GM12878 (cell line): ENCODE data around the gene SLC35B4. TPM values are rescaled to one million over a fixed set of nuclear protein-coding genes. Genes with fewer than 3 reads are reported as not detected.

ENCODE experiments used
- ATAC-seq: fragments of 200-7000 bp; cut with Tn5 transposase; 3 replicates; pipeline ENCODE4 v1.9.1; 2020; ENCODE audit warnings: mild to moderate bottlenecking, moderate library complexity
- BruUV-seq: library from RNA; stranded (reverse); fragments of 400-500 nt; replicated peaks from 2 replicates; lab custom pipeline; 2021; lab: Mats Ljungman, UMichigan
- CTCF ChIA-PET: fragments of 300-600 bp; sonication (Branson Sonifier 250); formaldehyde crosslinking; extraction: SDS; loops from one replicate; lab custom pipeline; 2021; ENCODE audit warnings: inconsistent platforms; lab: Yijun Ruan, JAX
- POLR2A ChIA-PET: fragments of 350-600 bp; formaldehyde crosslinking; extraction: SDS; loops from one replicate; lab custom pipeline; 2021; ENCODE audit warnings: inconsistent platforms; lab: Charles Lee
- RAD21 ChIA-PET: fragments of 300-600 bp; sonication (Branson Sonifier 250); formaldehyde crosslinking; loops from one replicate; lab custom pipeline; 2023; ENCODE audit warnings: antibody characterized with exemption; ENCODE audit not compliant: unreplicated experiment; lab: Charles Lee
- SMC1A ChIA-PET: fragments of 300-600 bp; sonication (Branson Sonifier 250); formaldehyde crosslinking; loops from one replicate; lab custom pipeline; 2023; ENCODE audit not compliant: unreplicated experiment, uncharacterized antibody; lab: Charles Lee
- DNase-seq: peaks from one replicate; pipeline ENCODE4 v3.0.0-alpha.2; 2011; ENCODE audit warnings: low read depth, low spot score
- FAIRE-seq: peaks from 3 replicates; lab custom pipeline; 2011; peaks lifted over from hg19 to GRCh38; lab: Jason Lieb, UNC
- H2AFZ ChIP-seq: 2 replicates; pipeline ENCODE4 v1.6.0; 2011; ENCODE audit warnings: low read depth, low read length, control low read depth; ENCODE audit not compliant: control insufficient read depth
- H3K27ac ChIP-seq: 2 replicates; pipeline ENCODE4 v1.5.1; 2011; ENCODE audit warnings: control low read depth; ENCODE audit not compliant: control insufficient read depth, insufficient read depth
- H3K27me3 ChIP-seq, 2 experiments: replicated peaks in 1 of 2; 2 replicates each; pipeline versions ENCODE4 v1.6.0 to v1.6.1; 2011; ENCODE audit warnings: low read length in 1 of 2; ENCODE audit not compliant: control insufficient read depth in 2 of 2, insufficient read depth in 2 of 2
- H3K36me3 ChIP-seq, 2 experiments: 2 replicates each; pipeline ENCODE4 v1.5.1; 2011; ENCODE audit warnings: low read length in 1 of 2; ENCODE audit not compliant: control insufficient read depth in 2 of 2, insufficient read depth in 2 of 2
- H3K4me1 ChIP-seq: 2 replicates; pipeline ENCODE4 v1.6.1; 2011; ENCODE audit warnings: mild to moderate bottlenecking, low read length, moderate library complexity, mixed read lengths; ENCODE audit not compliant: control insufficient read depth, insufficient read depth
- H3K4me2 ChIP-seq: 2 replicates; pipeline ENCODE4 v1.6.0; 2011; ENCODE audit warnings: control low read depth; ENCODE audit not compliant: control insufficient read depth, insufficient read depth
- H3K4me3 ChIP-seq: fragments of 200-600 bp; sonication (generic); 2 replicates; pipeline ENCODE4 v1.5.1; 2016
- H3K79me2 ChIP-seq: 2 replicates; pipeline ENCODE4 v1.6.0; 2011; ENCODE audit warnings: low read length; ENCODE audit not compliant: control insufficient read depth, insufficient read depth
- H3K9ac ChIP-seq: 2 replicates; pipeline ENCODE4 v1.8.0; 2011; ENCODE audit warnings: low read length, control low read depth, mixed read lengths; ENCODE audit not compliant: control insufficient read depth, insufficient read depth
- H3K9me3 ChIP-seq: replicated peaks from 3 replicates; pipeline ENCODE4 v1.5.1; 2011; ENCODE audit warnings: mild to moderate bottlenecking, low read length; ENCODE audit not compliant: control insufficient read depth, insufficient read depth
- H4K20me1 ChIP-seq: 2 replicates; pipeline ENCODE4 v1.6.0; 2011; ENCODE audit not compliant: control insufficient read depth, insufficient read depth
- ATF3 ChIP-seq: IDR thresholded peaks from 2 replicates; pipeline ENCODE4 v1.6.1; 2011; ENCODE audit warnings: low read depth, mild to moderate bottlenecking, low read length, moderate library complexity, borderline replicate concordance; ENCODE audit errors: extremely low read depth
- EP300 ChIP-seq, 2 experiments: fragments of 150-350 bp in 1 of 2; IDR thresholded peaks; 2 replicates each; pipeline ENCODE4 v1.6.1; 2011 to 2012; ENCODE audit warnings: low read depth in 2 of 2, low read length in 2 of 2, borderline replicate concordance in 1 of 2, improper control_type of control experiment in 1 of 2, inconsistent platforms in 1 of 2; ENCODE audit not compliant: control insufficient read depth in 1 of 2
- FOXK2 ChIP-seq: fragments of 450-650 bp; IDR thresholded peaks from 2 replicates; pipeline ENCODE4 v1.6.1; 2017; ENCODE audit warnings: mild to moderate bottlenecking, moderate library complexity
- MLLT1 ChIP-seq: fragments of 450-650 bp; IDR thresholded peaks from 2 replicates; pipeline ENCODE4 v1.6.1; 2016; ENCODE audit warnings: mild to moderate bottlenecking
- MTA2 ChIP-seq: fragments of 450-650 bp; IDR thresholded peaks from 2 replicates; pipeline ENCODE4 v1.6.1; 2016; ENCODE audit warnings: low read depth, mild to moderate bottlenecking, moderate library complexity
- PKNOX1 ChIP-seq: fragments of 450-650 bp; IDR thresholded peaks from 2 replicates; pipeline ENCODE4 v1.6.1; 2016; ENCODE audit warnings: mild to moderate bottlenecking
- POLR2AphosphoS5 ChIP-seq: IDR thresholded peaks from 2 replicates; pipeline ENCODE4 v1.6.1; 2011; ENCODE audit warnings: mild to moderate bottlenecking, low read length, inconsistent platforms
- RAD21 ChIP-seq: IDR thresholded peaks from 2 replicates; pipeline ENCODE4 v1.6.1; 2011; ENCODE audit warnings: mild to moderate bottlenecking, low read depth, low read length, moderate library complexity; ENCODE audit not compliant: insufficient read depth
- RCOR1 ChIP-seq: conservative IDR thresholded peaks from 2 replicates; pipeline ENCODE4 v1.6.1; 2012; ENCODE audit warnings: low read depth, low read length, improper control_type of control experiment
- REST ChIP-seq: IDR thresholded peaks from 2 replicates; pipeline ENCODE4 v1.6.1; 2012; ENCODE audit warnings: mild to moderate bottlenecking, low read depth, low read length
- SMAD1 ChIP-seq: fragments of 450-650 bp; IDR thresholded peaks from 2 replicates; pipeline ENCODE4 v1.6.1; 2018; ENCODE audit warnings: mild to moderate bottlenecking, low read depth; ENCODE audit not compliant: partially characterized antibody
- TCF3 ChIP-seq: IDR thresholded peaks from 2 replicates; pipeline ENCODE4 v1.6.1; 2012; ENCODE audit warnings: low read depth, mild to moderate bottlenecking, low read length, borderline replicate concordance; ENCODE audit not compliant: insufficient read depth
- WGBS: methylation state at CpG from one replicate; pipeline ENCODE4 v1.1.6; 2016; ENCODE audit warnings: low lambda C conversion rate; ENCODE audit not compliant: insufficient replicate concordance, insufficient coverage; ENCODE audit errors: missing lambda C conversion rate; 5-methylcytosine and 5-hydroxymethylcytosine counted together
- in situ Hi-C: fragments of 300-500 bp; cut with MboI; formaldehyde crosslinking; loops from 9 replicates; pipeline ENCODE4 v1.14.3; 2018; ENCODE audit warnings: mixed read lengths
- intact Hi-C: fragments of 100-400 bp; cut with micrococcal nuclease; formaldehyde crosslinking; loops from one replicate; pipeline ENCODE4 v1.14.2; 2022; ENCODE audit not compliant: unreplicated experiment
- polyA plus RNA-seq, 11 experiments: library from polyadenylated mRNA; depleted of rRNA in 4 of 11; unstranded in 6 of 11; stranded (reverse) in 5 of 11; fragments of >200 nt; fragmentation: Nextera tagmentation in 4 of 11; fragmentation: Illumina TruSeq in 1 of 11; extraction: Ambion mirVana in 4 of 11; extraction: Trizol in 1 of 11; gene quantifications; 1 replicate in 1 of 11; 2 replicates in 10 of 11; pipeline versions ENCODE4 v1.2.1 to v1.2.3, GENCODE V29; 2011 to 2016; ENCODE audit warnings: inconsistent platforms in 2 of 11, missing spikeins in 2 of 11, low read depth in 1 of 11
- total RNA-seq, 4 experiments: library from RNA; depleted of rRNA in 3 of 4; stranded (reverse); fragments of >200 nt in 3 of 4; fragmentation: Illumina TruSeq in 1 of 4; extraction: Trizol in 1 of 4; gene quantifications; 2 replicates each; pipeline versions ENCODE4 v1.2.1 to v1.2.3, GENCODE V29; 2013 to 2021

SLC35B4 gene
- total and polyA plus RNA-seq, 10 of the 15 experiments (the other 5 are each of a cell fraction or from before 2014, with no cell fraction given): 3.6 to 23.9 (median 14.0) TPM

GRCh38 chr7:134307320-134307719, 9.4 kb downstream of the SLC35B4 start (continued):
- no peak for TF ChIP-seq REST
- no peak for TF ChIP-seq RCOR1
- TF ChIP-seq FOXK2: no peak
- no peak for TF ChIP-seq MLLT1
- TF ChIP-seq, all 136 proteins: peak for 0

DNA sequence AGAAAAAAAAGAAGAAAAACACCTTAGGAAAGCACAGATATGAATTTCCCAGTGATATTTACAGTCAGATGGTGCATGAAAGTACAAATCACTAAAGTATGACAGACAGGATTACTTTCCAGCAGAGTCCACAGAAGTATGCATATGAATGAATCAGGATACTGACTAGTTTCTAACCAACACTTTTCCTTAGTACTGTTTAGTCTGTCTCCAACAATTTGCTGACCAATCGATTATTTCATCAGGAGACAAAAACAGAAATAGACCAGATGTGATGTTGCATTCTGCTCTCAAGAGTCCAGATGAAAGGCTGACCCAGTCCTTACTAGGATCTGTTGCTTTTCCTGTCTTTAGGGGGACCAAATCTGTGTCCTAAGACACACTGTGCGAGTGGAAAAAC, 14.6 kb downstream of the SLC35B4 start:
- in situ Hi-C loops: no loop called here
- WGBS: 100% methylated on average over 2 of the region's 2 CpGs
- Histone ChIP-seq H3K4me2 (no peak overlapping the region), H2AFZ (no peak overlapping the region), H3K36me3 (peaks cover 0 to 7% of the 10 kb centered on the region in 2 experiments; a peak in 2 of 4 replicates), H3K4me1 (no peaks in the 10 kb centered on the region), H3K27me3 (no peaks in the 10 kb centered on the region), H3K79me2 (no peaks in the 10 kb centered on the region), H3K9ac (no peak overlapping the region), H3K4me3 (no peak overlapping the region), H3K27ac (no peak overlapping the region), H3K9me3 (no peaks in the 10 kb centered on the region), H4K20me1 (no peaks in the 10 kb centered on the region)
- FAIRE-seq (no peak), ATAC-seq (no peak), DNase-seq (no peak)
- ChIA-PET CTCF (no interaction called here), SMC1A (interaction anchor here (1.4 kb wide), 1 partner anchor 9 kb away, joined by 4 read pairs; no protein-coding TSS in a partner anchor), POLR2A (no interaction called here), RAD21 (no interaction called here)
- no TSS peak for BruUV-seq
- intact Hi-C loops: no loop called here
- TF ChIP-seq ATF3: no peak
- TF ChIP-seq MTA2: no peak
- no peak for TF ChIP-seq RAD21
- no peak for TF ChIP-seq SMAD1
- no peak for TF ChIP-seq EP300 (IDR thresholded peaks at IDR 0.05; ENCODE audit: borderline replicate concordance in 1 of 2, control insufficient read depth in 1 of 2, low read depth in 2 of 2, low read length in 2 of 2)
- TF ChIP-seq TCF3: no peak
- TF ChIP-seq POLR2AphosphoS5: no peak
- no peak for TF ChIP-seq PKNOX1
